ENCODE measurements around the gene MGAT3. TPM values are rescaled to one million over a fixed set of nuclear protein-coding genes. Genes with fewer than 3 reads are reported as not detected.

Gene MGAT3
- polyA plus RNA-seq, 2 donors: 0.28 to 0.36 TPM

DNA sequence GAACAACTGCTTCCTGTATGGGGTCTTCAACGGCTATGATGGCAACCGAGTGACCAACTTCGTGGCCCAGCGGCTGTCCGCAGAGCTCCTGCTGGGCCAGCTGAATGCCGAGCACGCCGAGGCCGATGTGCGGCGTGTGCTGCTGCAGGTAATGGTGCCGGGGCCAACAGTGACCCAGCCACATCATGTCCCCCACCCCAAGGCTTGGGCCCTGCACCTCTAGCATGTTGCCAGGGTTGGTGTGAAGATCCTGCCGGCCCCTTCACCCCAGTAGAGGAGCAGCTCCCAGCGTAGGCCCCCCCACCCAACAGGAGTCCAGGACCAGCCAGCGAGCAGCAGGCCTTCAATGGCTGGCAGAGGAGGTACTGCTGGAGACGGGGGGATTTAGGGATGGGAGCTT lies 41.3 kb upstream of the MGAT3 start:
- no peaks in the 10 kb centered on the region for H3K9me3 ChIP-seq (ENCODE audit: control insufficient read depth in 2 of 2, insufficient read depth in 1 of 2, low read depth in 1 of 2, low read length in 1 of 2)
- H3K27ac ChIP-seq (ENCODE audit: low read depth in 2 of 2, low read length in 1 of 2): no peak overlapping the region
- WGBS, 2 donors: 94 to 96% methylated on average over 16 of the region's 16 CpGs
- H3K36me3 ChIP-seq (ENCODE audit: control insufficient read depth in 2 of 2, insufficient read depth in 2 of 2, low read length in 1 of 2): peaks cover 20 to 39% of the 10 kb centered on the region in 2 donors
- H3K4me1 ChIP-seq (ENCODE audit: control insufficient read depth in 2 of 2, insufficient read depth in 2 of 2, low read length in 1 of 2): no peaks in the 10 kb centered on the region
- H3K27me3 ChIP-seq (ENCODE audit: control insufficient read depth in 1 of 2, insufficient read depth in 2 of 2, low read length in 2 of 2): no peaks in the 10 kb centered on the region
- no peak overlapping the region for H3K4me3 ChIP-seq (ENCODE audit: low read depth in 1 of 2, low read length in 2 of 2)

DNA sequence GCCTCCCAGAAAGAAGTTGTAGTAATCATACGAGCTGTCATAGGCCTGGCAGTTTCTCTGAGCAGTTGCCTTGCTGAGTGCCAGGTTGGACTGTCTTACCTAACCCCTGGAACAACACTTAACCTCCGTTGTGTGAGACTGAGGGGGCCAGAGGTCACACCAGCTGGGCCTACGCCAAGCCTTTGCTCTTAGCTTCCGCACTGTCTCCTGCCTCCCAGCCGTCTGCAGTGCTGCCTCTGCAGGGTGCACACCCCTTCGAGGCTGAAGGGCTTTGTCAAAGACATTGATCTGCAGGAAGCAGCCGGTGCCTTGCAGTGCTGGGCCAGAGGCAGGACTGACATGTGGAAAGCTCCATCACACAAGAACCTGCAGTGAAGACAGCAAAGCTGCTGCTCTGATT lies 40.5 kb upstream of the MGAT3 start:
- Histone ChIP-seq H3K4me1 (ENCODE audit: control insufficient read depth in 2 of 2, insufficient read depth in 2 of 2, low read length in 1 of 2) (no peaks in the 10 kb centered on the region), H3K9me3 (ENCODE audit: control insufficient read depth in 2 of 2, insufficient read depth in 1 of 2, low read depth in 1 of 2, low read length in 1 of 2) (no peaks in the 10 kb centered on the region), H3K36me3 (ENCODE audit: control insufficient read depth in 2 of 2, insufficient read depth in 2 of 2, low read length in 1 of 2) (peaks cover 21 to 39% of the 10 kb centered on the region in 2 donors), H3K27ac (ENCODE audit: low read depth in 2 of 2, low read length in 1 of 2) (no peak overlapping the region), H3K27me3 (ENCODE audit: control insufficient read depth in 1 of 2, insufficient read depth in 2 of 2, low read length in 2 of 2) (no peaks in the 10 kb centered on the region), H3K4me3 (ENCODE audit: low read depth in 1 of 2, low read length in 2 of 2) (no peak overlapping the region)
- WGBS, 2 donors: 69 to 78% methylated on average over 7 of the region's 7 CpGs

DNA sequence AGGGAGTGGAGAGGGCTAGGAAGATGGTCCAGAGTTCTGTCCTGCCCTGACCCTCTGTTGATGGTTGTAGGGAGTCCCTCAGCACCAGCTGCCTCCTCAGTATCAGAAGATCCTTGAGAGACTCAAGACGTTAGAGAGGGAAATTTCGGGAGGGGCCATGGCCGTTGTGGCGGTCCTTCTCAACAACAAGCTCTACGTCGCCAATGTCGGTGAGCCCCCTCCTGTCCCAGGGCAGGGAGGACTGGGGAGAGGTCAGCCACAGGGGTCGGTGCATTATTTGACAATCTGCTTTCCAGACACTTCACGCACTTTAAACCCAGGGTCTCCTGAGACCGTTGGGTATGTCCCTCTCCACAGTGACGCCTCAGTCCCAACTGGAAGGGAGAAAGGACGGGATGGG lies 39.2 kb upstream of the MGAT3 start:
- no peaks in the 10 kb centered on the region for H3K4me1 ChIP-seq (ENCODE audit: control insufficient read depth in 2 of 2, insufficient read depth in 2 of 2, low read length in 1 of 2)
- no peaks in the 10 kb centered on the region for H3K9me3 ChIP-seq (ENCODE audit: control insufficient read depth in 2 of 2, insufficient read depth in 1 of 2, low read depth in 1 of 2, low read length in 1 of 2)
- 91 to 92% methylated on average over 12 of the region's 12 CpGs for WGBS, 2 donors
- no peak overlapping the region for H3K4me3 ChIP-seq (ENCODE audit: low read depth in 1 of 2, low read length in 2 of 2)
- H3K36me3 ChIP-seq (ENCODE audit: control insufficient read depth in 2 of 2, insufficient read depth in 2 of 2, low read length in 1 of 2): peaks cover 30 to 45% of the 10 kb centered on the region in 2 donors
- no peak overlapping the region for H3K27ac ChIP-seq (ENCODE audit: low read depth in 2 of 2, low read length in 1 of 2)
- no peaks in the 10 kb centered on the region for H3K27me3 ChIP-seq (ENCODE audit: control insufficient read depth in 1 of 2, insufficient read depth in 2 of 2, low read length in 2 of 2)

DNA sequence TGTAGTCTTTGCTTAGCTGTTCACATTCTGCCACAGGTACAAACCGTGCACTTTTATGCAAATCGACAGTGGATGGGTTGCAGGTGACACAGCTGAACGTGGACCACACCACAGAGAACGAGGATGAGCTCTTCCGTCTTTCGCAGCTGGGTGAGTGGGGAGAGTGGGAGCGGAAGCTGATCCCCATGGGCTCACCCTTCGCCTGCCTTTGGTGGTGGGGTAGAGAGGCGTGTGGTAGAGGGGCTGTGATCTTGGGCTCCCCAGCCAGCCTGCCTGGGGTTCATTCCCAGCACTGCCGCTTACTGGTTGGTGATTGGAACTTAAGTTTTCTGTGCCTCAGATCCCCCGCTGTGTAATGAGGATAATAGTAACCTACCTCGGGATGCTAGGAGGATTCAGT lies 38.1 kb upstream of the MGAT3 start:
- Histone ChIP-seq H3K4me3 (ENCODE audit: low read depth in 1 of 2, low read length in 2 of 2) (no peak overlapping the region), H3K36me3 (ENCODE audit: control insufficient read depth in 2 of 2, insufficient read depth in 2 of 2, low read length in 1 of 2) (peaks cover 30 to 45% of the 10 kb centered on the region in 2 donors), H3K27ac (ENCODE audit: low read depth in 2 of 2, low read length in 1 of 2) (no peak overlapping the region), H3K9me3 (ENCODE audit: control insufficient read depth in 2 of 2, insufficient read depth in 1 of 2, low read depth in 1 of 2, low read length in 1 of 2) (no peaks in the 10 kb centered on the region), H3K27me3 (ENCODE audit: control insufficient read depth in 1 of 2, insufficient read depth in 2 of 2, low read length in 2 of 2) (no peaks in the 10 kb centered on the region), H3K4me1 (ENCODE audit: control insufficient read depth in 2 of 2, insufficient read depth in 2 of 2, low read length in 1 of 2) (no peaks in the 10 kb centered on the region)
- WGBS, 2 donors: 87 to 92% methylated on average over 12 of the region's 12 CpGs

DNA sequence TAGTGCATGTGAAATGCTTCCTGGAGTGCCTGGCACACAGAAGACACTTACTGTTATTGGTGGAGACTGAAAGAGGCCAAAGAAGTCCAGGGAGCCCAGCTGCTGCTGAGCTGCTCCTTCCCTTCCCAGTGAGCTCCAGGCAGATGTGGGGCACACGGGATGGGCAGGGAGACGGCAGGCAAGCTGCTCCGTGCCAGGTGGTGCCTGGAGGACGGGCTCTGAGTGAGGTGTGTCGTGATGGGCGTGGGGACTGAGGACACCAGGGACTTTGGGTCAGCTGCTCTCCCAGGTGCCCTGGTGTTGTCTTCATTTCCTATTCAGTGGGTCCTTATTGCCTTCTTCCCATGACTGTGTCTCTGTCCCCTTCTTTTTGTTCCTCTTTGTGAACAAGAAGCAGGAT lies 37.7 kb upstream of the MGAT3 start:
- Histone ChIP-seq H3K4me3 (ENCODE audit: low read depth in 1 of 2, low read length in 2 of 2) (no peak overlapping the region), H3K36me3 (ENCODE audit: control insufficient read depth in 2 of 2, insufficient read depth in 2 of 2, low read length in 1 of 2) (peaks cover 30 to 45% of the 10 kb centered on the region in 2 donors)

DNA sequence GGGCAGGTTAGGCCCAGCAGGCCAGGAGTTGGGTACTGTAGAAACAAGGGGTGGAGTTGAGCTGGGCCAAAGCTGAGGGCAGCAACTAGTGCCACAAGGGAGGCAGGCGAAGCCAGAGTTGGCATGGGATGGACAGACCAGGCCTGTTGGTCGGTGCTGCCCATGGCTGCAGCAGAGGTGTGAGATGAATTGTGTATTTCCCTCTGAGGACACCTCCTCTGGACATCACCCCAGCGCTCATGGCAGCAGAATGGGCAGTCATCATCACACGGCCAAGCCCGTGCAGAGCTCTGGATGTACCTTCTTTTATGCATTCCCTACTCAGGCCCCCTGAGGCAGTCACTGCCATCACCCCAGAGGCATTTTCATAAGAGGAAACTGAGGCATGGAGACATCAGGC lies 36.9 kb upstream of the MGAT3 start:
- WGBS, 2 donors: 89% methylated on average over 5 of the region's 5 CpGs
- H3K9me3 ChIP-seq (ENCODE audit: control insufficient read depth in 2 of 2, insufficient read depth in 1 of 2, low read depth in 1 of 2, low read length in 1 of 2): no peaks in the 10 kb centered on the region
- H3K36me3 ChIP-seq (ENCODE audit: control insufficient read depth in 2 of 2, insufficient read depth in 2 of 2, low read length in 1 of 2): peaks cover 30 to 45% of the 10 kb centered on the region in 2 donors
- no peak overlapping the region for H3K4me3 ChIP-seq (ENCODE audit: low read depth in 1 of 2, low read length in 2 of 2)
- no peak overlapping the region for H3K27ac ChIP-seq (ENCODE audit: low read depth in 2 of 2, low read length in 1 of 2)
- H3K27me3 ChIP-seq (ENCODE audit: control insufficient read depth in 1 of 2, insufficient read depth in 2 of 2, low read length in 2 of 2): no peaks in the 10 kb centered on the region
- H3K4me1 ChIP-seq (ENCODE audit: control insufficient read depth in 2 of 2, insufficient read depth in 2 of 2, low read length in 1 of 2): no peaks in the 10 kb centered on the region

More for the DNA sequence above, 37.7 kb upstream of the MGAT3 start:
- 89 to 91% methylated on average over 6 of the region's 6 CpGs for WGBS, 2 donors
- Histone ChIP-seq H3K4me1 (ENCODE audit: control insufficient read depth in 2 of 2, insufficient read depth in 2 of 2, low read length in 1 of 2) (no peaks in the 10 kb centered on the region), H3K27me3 (ENCODE audit: control insufficient read depth in 1 of 2, insufficient read depth in 2 of 2, low read length in 2 of 2) (no peaks in the 10 kb centered on the region), H3K9me3 (ENCODE audit: control insufficient read depth in 2 of 2, insufficient read depth in 1 of 2, low read depth in 1 of 2, low read length in 1 of 2) (no peaks in the 10 kb centered on the region), H3K27ac (ENCODE audit: low read depth in 2 of 2, low read length in 1 of 2) (no peak overlapping the region)

DNA sequence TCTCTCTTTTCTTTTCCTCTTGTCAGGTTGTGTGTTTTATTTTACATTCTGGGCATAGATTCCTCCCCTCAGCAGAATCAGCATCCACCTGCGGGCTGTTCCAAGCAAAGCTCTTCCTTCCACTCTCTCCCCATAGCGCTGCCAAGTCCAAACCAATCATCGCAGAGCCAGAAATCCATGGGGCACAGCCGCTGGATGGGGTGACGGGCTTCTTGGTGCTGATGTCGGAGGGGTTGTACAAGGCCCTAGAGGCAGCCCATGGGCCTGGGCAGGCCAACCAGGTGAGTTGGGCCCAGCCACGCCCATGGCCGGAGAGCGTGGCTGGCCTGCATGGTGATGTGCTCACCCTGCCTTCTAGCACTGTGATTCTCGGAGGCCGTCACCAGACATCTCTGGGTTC lies 35.1 kb upstream of the MGAT3 start:
- no peak overlapping the region for H3K27ac ChIP-seq (ENCODE audit: low read depth in 2 of 2, low read length in 1 of 2)
- H3K9me3 ChIP-seq (ENCODE audit: control insufficient read depth in 2 of 2, insufficient read depth in 1 of 2, low read depth in 1 of 2, low read length in 1 of 2): no peaks in the 10 kb centered on the region
- H3K36me3 ChIP-seq (ENCODE audit: control insufficient read depth in 2 of 2, insufficient read depth in 2 of 2, low read length in 1 of 2): peaks cover 21 to 36% of the 10 kb centered on the region in 2 donors
- no peaks in the 10 kb centered on the region for H3K27me3 ChIP-seq (ENCODE audit: control insufficient read depth in 1 of 2, insufficient read depth in 2 of 2, low read length in 2 of 2)
- H3K4me3 ChIP-seq (ENCODE audit: low read depth in 1 of 2, low read length in 2 of 2): no peak overlapping the region
- no peaks in the 10 kb centered on the region for H3K4me1 ChIP-seq (ENCODE audit: control insufficient read depth in 2 of 2, insufficient read depth in 2 of 2, low read length in 1 of 2)
- 95% methylated on average over 11 of the region's 11 CpGs for WGBS, 2 donors

DNA sequence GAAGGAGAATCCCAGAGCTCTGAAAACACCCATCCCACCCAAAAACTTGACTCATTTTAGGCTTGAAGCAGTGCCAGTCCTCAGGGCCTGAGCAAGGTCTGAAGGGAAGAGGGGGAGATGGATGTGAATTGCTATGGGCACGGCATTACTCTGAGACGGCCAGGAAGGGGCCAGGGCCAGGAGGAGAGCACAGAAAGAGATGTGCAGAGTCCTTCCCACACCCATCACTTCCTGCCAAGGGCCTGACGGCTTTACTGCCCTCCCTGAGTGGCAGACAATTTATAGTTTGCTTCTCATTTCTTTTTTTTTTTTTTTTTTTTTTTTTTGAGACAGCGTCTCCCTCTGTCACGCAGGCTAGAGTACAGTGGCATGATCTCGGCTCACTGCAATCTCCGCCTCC lies 34.7 kb upstream of the MGAT3 start:
- Histone ChIP-seq H3K9me3 (ENCODE audit: control insufficient read depth in 2 of 2, insufficient read depth in 1 of 2, low read depth in 1 of 2, low read length in 1 of 2) (no peaks in the 10 kb centered on the region), H3K27ac (ENCODE audit: low read depth in 2 of 2, low read length in 1 of 2) (no peak overlapping the region), H3K4me1 (ENCODE audit: control insufficient read depth in 2 of 2, insufficient read depth in 2 of 2, low read length in 1 of 2) (no peaks in the 10 kb centered on the region), H3K36me3 (ENCODE audit: control insufficient read depth in 2 of 2, insufficient read depth in 2 of 2, low read length in 1 of 2) (peaks cover 17 to 36% of the 10 kb centered on the region in 2 donors), H3K27me3 (ENCODE audit: control insufficient read depth in 1 of 2, insufficient read depth in 2 of 2, low read length in 2 of 2) (no peaks in the 10 kb centered on the region), H3K4me3 (ENCODE audit: low read depth in 1 of 2, low read length in 2 of 2) (no peak overlapping the region)
- 81 to 83% methylated on average over 6 to 7 of the region's 7 CpGs for WGBS, 2 donors

DNA sequence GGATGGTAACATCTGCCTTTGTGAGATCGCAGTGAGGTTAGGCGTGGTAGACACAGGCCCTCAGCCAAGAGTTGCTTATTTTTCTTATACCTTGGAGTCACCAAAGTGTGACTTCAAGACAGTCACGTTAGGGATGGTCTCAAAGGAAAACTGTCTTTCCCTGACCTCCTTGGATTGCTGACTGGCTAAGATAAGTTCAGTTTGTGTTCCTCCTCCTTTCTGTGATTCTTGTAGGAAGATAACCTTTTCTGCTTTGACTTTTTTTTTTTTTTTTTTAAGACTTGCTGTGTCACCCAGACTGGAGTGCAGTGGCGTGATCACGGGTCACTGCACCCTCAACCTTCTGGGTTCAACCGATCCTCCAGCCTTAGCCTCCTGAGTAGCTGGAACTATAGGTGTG lies 34.1 kb upstream of the MGAT3 start:
- Histone ChIP-seq H3K9me3 (ENCODE audit: control insufficient read depth in 2 of 2, insufficient read depth in 1 of 2, low read depth in 1 of 2, low read length in 1 of 2) (no peaks in the 10 kb centered on the region), H3K27ac (ENCODE audit: low read depth in 2 of 2, low read length in 1 of 2) (no peak overlapping the region), H3K36me3 (ENCODE audit: control insufficient read depth in 2 of 2, insufficient read depth in 2 of 2, low read length in 1 of 2) (peaks cover 17 to 38% of the 10 kb centered on the region in 2 donors), H3K27me3 (ENCODE audit: control insufficient read depth in 1 of 2, insufficient read depth in 2 of 2, low read length in 2 of 2) (no peaks in the 10 kb centered on the region), H3K4me1 (ENCODE audit: control insufficient read depth in 2 of 2, insufficient read depth in 2 of 2, low read length in 1 of 2) (no peaks in the 10 kb centered on the region), H3K4me3 (ENCODE audit: low read depth in 1 of 2, low read length in 2 of 2) (no peak overlapping the region)
- WGBS, 2 donors: 91 to 92% methylated on average over 6 of the region's 6 CpGs

DNA sequence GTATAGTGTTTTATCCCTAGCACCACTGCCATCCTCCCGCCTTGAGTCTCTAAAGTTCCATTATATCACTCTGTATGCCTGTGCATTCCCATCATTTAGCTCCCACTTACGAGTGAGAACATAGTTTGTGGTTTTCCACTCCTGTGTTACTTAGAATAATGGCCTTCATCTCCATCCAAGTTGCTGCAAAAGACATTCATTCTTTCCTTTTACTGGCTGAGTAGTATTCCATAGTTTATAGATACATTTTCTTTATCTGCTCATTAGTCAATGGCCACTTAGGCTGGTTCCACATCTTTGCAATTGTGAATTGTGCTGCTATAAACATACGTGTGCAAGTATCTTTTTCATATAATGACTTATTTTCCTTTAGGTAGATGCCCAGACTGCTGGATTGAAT lies 32.8 kb upstream of the MGAT3 start:
- WGBS, 2 donors: 97 to 99% methylated on average over 3 of the region's 3 CpGs
- no peaks in the 10 kb centered on the region for H3K9me3 ChIP-seq (ENCODE audit: control insufficient read depth in 2 of 2, insufficient read depth in 1 of 2, low read depth in 1 of 2, low read length in 1 of 2)
- no peak overlapping the region for H3K4me3 ChIP-seq (ENCODE audit: low read depth in 1 of 2, low read length in 2 of 2)
- H3K27me3 ChIP-seq (ENCODE audit: control insufficient read depth in 1 of 2, insufficient read depth in 2 of 2, low read length in 2 of 2): no peaks in the 10 kb centered on the region
- H3K36me3 ChIP-seq (ENCODE audit: control insufficient read depth in 2 of 2, insufficient read depth in 2 of 2, low read length in 1 of 2): peaks cover 17 to 40% of the 10 kb centered on the region in 2 donors
- H3K27ac ChIP-seq (ENCODE audit: low read depth in 2 of 2, low read length in 1 of 2): no peak overlapping the region
- no peaks in the 10 kb centered on the region for H3K4me1 ChIP-seq (ENCODE audit: control insufficient read depth in 2 of 2, insufficient read depth in 2 of 2, low read length in 1 of 2)

Measured in esophagus (tissue), 2 donors.